DMS 273 treated with DMSO at 0.1 percent for 48 hours (cell line): Measurements from ENCODE around the gene KLHL6.
"Not testable (repeated sequence)": the region's sequence is repeated elsewhere in the genome, so short reads cannot be mapped to it uniquely, and the experiment has no call there.

Source experiments
- DNase-seq: peaks from one replicate; lab custom pipeline; 2025; lab: John Stamatoyannopoulos, UW

KLHL6 gene

GRCh38 chr3:183485093-183485492, 70.4 kb downstream of the KLHL6 start:
- no peak for DNase-seq

GRCh38 chr3:183484431-183485075, 71.0 kb downstream of the KLHL6 start:
- no peak for DNase-seq

GRCh38 chr3:183481582-183481981, 73.9 kb downstream of the KLHL6 start:
- DNase-seq: no peak

GRCh38 chr3:183478501-183478900, 77.0 kb downstream of the KLHL6 start:
- no peak for DNase-seq

GRCh38 chr3:183477801-183478456, 77.6 kb downstream of the KLHL6 start:
- no peak for DNase-seq

- DNase-seq: not testable (repeated sequence)
Measured at GRCh38 chr3:183475764-183476162, 79.7 kb downstream of the KLHL6 start.

- no peak for DNase-seq
Measured at GRCh38 chr3:183475016-183475763, 80.3 kb downstream of the KLHL6 start.

- DNase-seq: no peak
Measured at GRCh38 chr3:183473969-183474368, 81.5 kb downstream of the KLHL6 start.

GRCh38 chr3:183472155-183472554, 83.4 kb downstream of the KLHL6 start:
- no peak for DNase-seq

GRCh38 chr3:183468424-183468823, 87.1 kb downstream of the KLHL6 start:
- DNase-seq: no peak

- DNase-seq: no peak
Measured at GRCh38 chr3:183466575-183466974, 88.9 kb downstream of the KLHL6 start.

- DNase-seq: not testable (repeated sequence)
Measured at GRCh38 chr3:183465710-183466109, 89.8 kb downstream of the KLHL6 start.

GRCh38 chr3:183464480-183464879, 91.0 kb downstream of the KLHL6 start:
- DNase-seq: no peak

GRCh38 chr3:183460081-183461055, 95.1 kb downstream of the KLHL6 start:
- DNase-seq: no peak

GRCh38 chr3:183455089-183455488, 100.4 kb downstream of the KLHL6 start:
- no peak for DNase-seq

- DNase-seq: no peak
Measured at GRCh38 chr3:183454064-183454463, 101.4 kb downstream of the KLHL6 start.

GRCh38 chr3:183449791-183450190, 105.7 kb downstream of the KLHL6 start:
- no peak for DNase-seq

GRCh38 chr3:183449391-183449790, 106.1 kb downstream of the KLHL6 start:
- DNase-seq: no peak

- no peak for DNase-seq
Measured at GRCh38 chr3:183448369-183449128, 107.0 kb downstream of the KLHL6 start.

GRCh38 chr3:183447206-183448001, 108.1 kb downstream of the KLHL6 start:
- DNase-seq: peak; percentile 84
